Frontal cortex (tissue), 4 donors: Measurements from ENCODE around the gene TLCD3A. TPM values are rescaled to one million over a fixed set of nuclear protein-coding genes. Genes with fewer than 3 reads are reported as not detected.
"Not testable (repeated sequence)": the region's sequence is repeated elsewhere in the genome, so short reads cannot be mapped to it uniquely, and the experiment has no call there.

ENCODE experiments used
- DNase-seq, 2 donors: peaks; one replicate each; pipeline ENCODE4 v3.0.0; 2012; ENCODE audit warnings: low spot score in 2 of 2
- FAIRE-seq: peaks from 2 replicates; lab custom pipeline; 2012; peaks lifted over from hg19 to GRCh38; lab: Jason Lieb, UNC
- total RNA-seq: library from RNA; depleted of rRNA; stranded (reverse); fragments of >200 nt; gene quantifications from one replicate; pipeline ENCODE4 v1.2.3, GENCODE V29; 2014
- donor health status: control.
- donor health status: control.
- donor health status: control.

The TLCD3A gene
- total RNA-seq, 1 donor from 2014 or later, result 11.4 TPM

GRCh38 chr17:781805-782731 lies 49.7 kb downstream of the TLCD3A start, which contains the start of the genes GLOD4 and MRM3:
Gene GLOD4 (minus strand): TSS chr17:782280. CDS start chr17:782255, 25 bp downstream.
Gene MRM3 (plus strand): TSS chr17:782353. CDS start chr17:782379, 26 bp downstream.
- FAIRE-seq (no peak), DNase-seq (peak; percentile 95 to 96)

- DNase-seq (no peak), FAIRE-seq (no peak)
Measured at GRCh38 chr17:784143-784542, 51.7 kb downstream of the TLCD3A start.

DNA sequence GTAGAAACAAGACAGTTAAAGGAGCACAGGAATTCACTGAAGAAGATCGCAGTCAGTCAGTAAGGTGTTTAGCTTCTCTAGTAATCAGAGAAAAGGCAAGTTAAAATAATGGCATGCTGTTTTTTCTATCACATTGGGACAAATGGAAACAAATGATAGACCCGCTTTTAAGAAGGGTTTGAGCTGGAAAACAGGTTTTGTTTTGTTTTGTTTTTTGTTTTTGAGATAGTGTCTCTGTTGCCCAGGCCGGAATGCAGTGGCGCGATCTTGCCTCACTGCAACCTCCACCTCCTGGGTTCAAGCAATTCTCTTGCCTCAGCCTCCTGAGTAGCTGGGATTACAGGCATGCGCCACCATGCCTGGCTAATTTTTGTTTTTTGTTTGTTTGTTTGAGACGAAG lies 53.5 kb downstream of the TLCD3A start:
- not testable (repeated sequence) for FAIRE-seq, DNase-seq

DNA sequence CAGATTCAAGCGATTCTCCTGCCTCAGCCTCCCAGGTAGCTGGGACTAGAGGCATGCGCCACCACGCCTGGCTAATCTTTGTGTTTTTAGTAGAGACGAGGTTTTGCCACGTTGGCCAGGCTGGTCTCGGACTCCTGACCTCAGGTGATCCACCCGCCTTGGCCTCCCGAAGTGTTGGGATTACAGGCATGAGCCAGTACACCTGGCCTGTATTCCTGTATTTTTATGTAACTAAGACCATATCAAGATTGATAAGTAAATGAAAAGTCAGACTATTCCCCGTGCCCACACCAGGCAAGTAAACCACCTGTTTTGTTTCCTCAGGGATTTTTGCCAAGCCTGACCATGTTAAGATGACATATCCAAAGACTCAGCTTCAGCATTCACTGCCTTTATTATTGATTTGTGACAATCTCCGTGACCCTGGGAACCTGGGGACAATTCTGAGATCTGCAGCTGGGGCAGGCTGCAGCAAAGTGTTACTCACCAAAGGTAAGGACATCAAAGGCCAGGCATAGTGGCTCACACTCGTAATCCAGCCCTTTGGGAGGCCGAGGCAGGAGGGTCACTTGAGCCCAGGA lies 55.3 kb downstream of the TLCD3A start:
- DNase-seq, result no peak
- no peak for FAIRE-seq

DNA sequence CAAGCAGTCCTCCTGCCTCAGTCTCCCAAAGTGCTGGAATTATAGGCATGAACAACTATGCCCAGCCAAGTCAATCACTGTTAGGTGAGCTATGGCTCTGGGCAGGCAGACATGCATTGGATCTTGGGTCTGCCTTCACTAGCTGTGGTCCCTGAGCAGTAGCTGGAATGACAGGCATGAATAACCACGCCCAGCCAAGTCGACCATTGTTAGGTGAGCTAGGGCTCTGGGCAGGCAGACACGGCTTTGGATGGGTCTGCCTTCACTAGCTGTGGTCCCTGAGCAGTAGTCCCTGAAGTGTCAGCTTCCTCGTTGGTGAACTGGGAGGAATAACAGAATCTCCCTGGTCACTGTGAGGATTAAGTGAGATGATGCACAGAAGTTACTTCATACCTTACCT lies 56.2 kb downstream of the TLCD3A start:
- no peak for DNase-seq
- FAIRE-seq, result no peak

DNA sequence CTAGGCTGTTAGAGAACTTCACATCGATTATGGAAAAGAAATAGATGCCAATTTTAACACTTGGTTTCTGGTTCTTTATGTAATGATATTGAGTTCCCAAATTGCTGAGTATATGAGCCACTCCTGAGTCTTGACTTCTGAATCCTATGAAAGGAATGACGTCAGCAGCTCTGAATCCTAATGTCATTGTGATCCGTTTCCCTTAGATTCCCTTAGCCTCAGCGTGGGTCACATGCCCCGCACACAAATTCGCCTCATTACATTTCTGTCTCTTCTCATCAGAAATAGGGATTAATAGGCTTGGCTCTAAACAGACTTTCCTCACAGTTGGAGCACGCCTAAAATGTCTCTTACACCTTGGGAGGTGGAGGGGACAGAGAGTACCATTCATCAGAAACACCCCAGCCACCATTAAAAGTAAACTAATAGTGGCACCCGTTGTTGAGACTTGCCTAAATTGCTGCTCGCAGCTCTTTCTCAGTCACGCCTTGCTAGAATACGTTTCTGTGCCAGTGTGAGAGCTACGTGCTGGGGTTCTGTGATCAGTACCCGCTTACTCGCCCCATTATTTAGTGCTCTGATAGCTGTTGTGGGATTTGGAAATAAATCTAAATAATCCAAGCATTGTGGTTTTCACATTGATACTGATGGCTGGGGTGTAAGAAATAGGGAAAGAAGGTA lies 56.9 kb downstream of the TLCD3A start:
- no peak for FAIRE-seq
- no peak for DNase-seq

GRCh38 chr17:789931-790873 lies 57.8 kb downstream of the TLCD3A start:
- DNase-seq, FAIRE-seq: not testable (repeated sequence)

DNA sequence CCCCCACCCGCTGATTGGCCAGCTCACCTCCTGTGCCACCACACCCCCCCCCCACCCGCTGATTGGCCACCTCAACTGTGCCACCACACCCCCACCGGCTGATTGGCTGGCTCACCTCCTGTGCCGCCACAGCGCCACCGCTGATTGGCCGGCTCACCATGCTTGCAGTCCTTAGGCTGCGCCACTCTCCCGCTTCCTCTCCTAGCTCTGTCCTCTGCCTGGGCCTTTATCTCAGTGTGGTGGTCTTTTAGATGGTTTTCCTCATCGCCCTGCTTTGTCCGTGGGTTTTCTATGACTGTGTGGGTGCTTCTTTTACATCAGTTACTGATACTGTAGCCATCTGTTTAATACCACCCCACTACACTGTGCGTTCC lies 58.5 kb downstream of the TLCD3A start:
- DNase-seq, FAIRE-seq: not testable (repeated sequence)

GRCh38 chr17:791829-792228 lies 59.4 kb downstream of the TLCD3A start:
- no peak for DNase-seq
- no peak for FAIRE-seq

DNA sequence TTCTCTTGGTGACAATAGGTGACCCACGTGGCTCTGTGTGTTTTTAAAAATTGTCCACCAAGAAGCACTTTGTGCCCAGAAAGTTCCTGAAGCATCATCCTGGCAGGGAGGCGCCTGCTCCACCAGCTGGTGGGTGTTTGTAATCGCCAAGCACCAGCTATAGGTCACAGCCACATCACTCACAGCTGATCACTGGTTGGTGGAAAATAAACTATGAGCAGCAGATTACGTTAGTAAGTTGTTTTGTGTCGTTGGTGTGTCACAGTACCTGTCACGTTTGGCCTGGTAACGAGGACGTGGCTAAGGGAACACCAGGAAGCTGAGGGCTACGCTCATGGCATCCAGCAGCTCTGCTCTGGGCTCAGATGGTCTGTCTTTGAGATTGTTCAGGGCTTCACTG lies 59.9 kb downstream of the TLCD3A start:
- FAIRE-seq (no peak), DNase-seq (no peak)

Other genes starting within 250 kb of the TLCD3A start
- gene VPS53, start 17.8 kb upstream of the TLCD3A start, total RNA-seq, result 20.4 TPM
- 7.7 TPM for gene GEMIN4, start 19.7 kb downstream of the TLCD3A start, total RNA-seq
- 81.5 TPM for gene GLOD4, start 49.7 kb downstream of the TLCD3A start, total RNA-seq
- gene MRM3, start 49.8 kb downstream of the TLCD3A start, total RNA-seq, result 23.2 TPM
- 18.3 TPM for gene NXN, start 247.2 kb downstream of the TLCD3A start, total RNA-seq